ENCODE results near the gene DYNLRB1. TPM values are rescaled to one million over a fixed set of nuclear protein-coding genes. Genes with fewer than 3 reads are reported as not detected.

The DYNLRB1 gene
- total RNA-seq, 2 experiments from 2014 or later = 83.5 to 122 TPM

GRCh38 chr20:34579979-34580940 is 64.0 kb downstream of the DYNLRB1 start:
- CTCF ChIA-PET = interaction anchor here (0.7 to 1.1 kb wide), 3 partner anchors 18 to 387 kb away, joined by 3 to 5 read pairs (median 3); no protein-coding TSS in a partner anchor
- intact Hi-C loops (cut with DNase I, micrococcal nuclease) = loop anchor here in 1 of 2 experiments (2.0 kb wide), 2 partner anchors 21 to 63 kb away; partner anchors contain the start of genes DYNLRB1 and MAP1LC3A
- H3K4me3 Mint-ChIP-seq = no peak overlapping the region
- no peaks in the 10 kb centered on the region for H3K27me3 Mint-ChIP-seq
- peaks cover 18% of the 10 kb centered on the region for H3K36me3 Mint-ChIP-seq (ENCODE audit: low read depth)
- DNase-seq (peak; percentile 29), ATAC-seq (peak; percentile 20)
- H3K9me3 Mint-ChIP-seq (ENCODE audit: low read depth) = no peaks in the 10 kb centered on the region
- POLR2A ChIA-PET = no interaction called here
- peak overlapping the region; percentile 91 for H3K27ac Mint-ChIP-seq
- H3K4me1 Mint-ChIP-seq = peaks cover 30% of the 10 kb centered on the region

GRCh38 chr20:34581341-34582184 is 65.3 kb downstream of the DYNLRB1 start:
- H3K4me3 Mint-ChIP-seq = peak overlapping the region; percentile 5
- ChIA-PET CTCF (interaction anchor here (0.7 kb wide), 1 partner anchor 8 kb away, joined by 3 read pairs; no protein-coding TSS in a partner anchor), POLR2A (no interaction called here)
- DNase-seq (peak; percentile 70), ATAC-seq (peak; percentile 94)
- H3K4me1 Mint-ChIP-seq = peaks cover 30% of the 10 kb centered on the region
- peak overlapping the region; percentile 91 for H3K27ac Mint-ChIP-seq
- intact Hi-C loops (cut with DNase I, micrococcal nuclease) = loop anchor here in 1 of 2 experiments (1.0 to 2.0 kb wide), 3 partner anchors 23 to 96 kb away; partner anchors contain the start of genes DYNLRB1, MAP1LC3A and PIGU
- peaks cover 18% of the 10 kb centered on the region for H3K36me3 Mint-ChIP-seq (ENCODE audit: low read depth)
- H3K27me3 Mint-ChIP-seq = no peaks in the 10 kb centered on the region
- no peaks in the 10 kb centered on the region for H3K9me3 Mint-ChIP-seq (ENCODE audit: low read depth)

GRCh38 chr20:34582221-34582620 is 66.0 kb downstream of the DYNLRB1 start:
- no peak for DNase-seq
- ChIA-PET POLR2A (no interaction called here), CTCF (interaction anchor here (0.7 to 1.3 kb wide), 6 partner anchors 8 to 270 kb away, joined by 3 to 5 read pairs (median 3); no protein-coding TSS in a partner anchor)
- intact Hi-C loops (cut with DNase I, micrococcal nuclease) = no loop called here
- Mint-ChIP-seq H3K9me3 (ENCODE audit: low read depth) (no peaks in the 10 kb centered on the region), H3K4me3 (no peak overlapping the region), H3K36me3 (ENCODE audit: low read depth) (peaks cover 18% of the 10 kb centered on the region), H3K4me1 (peaks cover 30% of the 10 kb centered on the region), H3K27ac (peak overlapping the region; percentile 91), H3K27me3 (no peaks in the 10 kb centered on the region)
- ATAC-seq = no peak

GRCh38 chr20:34582911-34583310 is 66.7 kb downstream of the DYNLRB1 start:
- CTCF ChIA-PET = interaction anchor here (0.7 to 1.3 kb wide), 5 partner anchors 8 to 271 kb away, joined by 3 to 5 read pairs (median 3); no protein-coding TSS in a partner anchor
- H3K27me3 Mint-ChIP-seq = no peaks in the 10 kb centered on the region
- peaks cover 23% of the 10 kb centered on the region for H3K36me3 Mint-ChIP-seq (ENCODE audit: low read depth)
- no peak overlapping the region for H3K4me3 Mint-ChIP-seq
- no peaks in the 10 kb centered on the region for H3K9me3 Mint-ChIP-seq (ENCODE audit: low read depth)
- intact Hi-C loops (cut with DNase I, micrococcal nuclease) = no loop called here
- POLR2A ChIA-PET = no interaction called here
- DNase-seq = no peak
- H3K27ac Mint-ChIP-seq = no peak overlapping the region
- peaks cover 30% of the 10 kb centered on the region for H3K4me1 Mint-ChIP-seq
- ATAC-seq = no peak

GRCh38 chr20:34583544-34583943 is 67.3 kb downstream of the DYNLRB1 start:
- H3K36me3 Mint-ChIP-seq (ENCODE audit: low read depth) = peaks cover 23% of the 10 kb centered on the region
- intact Hi-C loops (cut with DNase I, micrococcal nuclease) = no loop called here
- ChIA-PET CTCF (interaction anchor here (0.6 to 1.3 kb wide), 4 partner anchors 19 to 279 kb away, joined by 3 read pairs; no protein-coding TSS in a partner anchor), POLR2A (interaction anchor here (0.7 kb wide), 1 partner anchor 1744 kb away, joined by 3 read pairs; no protein-coding TSS in a partner anchor)
- DNase-seq (no peak), ATAC-seq (no peak)
- peaks cover 30% of the 10 kb centered on the region for H3K4me1 Mint-ChIP-seq
- no peaks in the 10 kb centered on the region for H3K9me3 Mint-ChIP-seq (ENCODE audit: low read depth)
- no peaks in the 10 kb centered on the region for H3K27me3 Mint-ChIP-seq
- peak overlapping the region; percentile 31 for H3K27ac Mint-ChIP-seq
- H3K4me3 Mint-ChIP-seq = no peak overlapping the region

- Mint-ChIP-seq H3K36me3 (ENCODE audit: low read depth) (peaks cover 15% of the 10 kb centered on the region), H3K4me3 (no peak overlapping the region), H3K4me1 (peaks cover 25% of the 10 kb centered on the region), H3K27me3 (no peaks in the 10 kb centered on the region), H3K9me3 (ENCODE audit: low read depth) (no peaks in the 10 kb centered on the region), H3K27ac (no peak overlapping the region)
- intact Hi-C loops (cut with DNase I, micrococcal nuclease) = no loop called here
- CTCF ChIA-PET = interaction anchor here (1.4 kb wide), 1 partner anchor 184 kb away, joined by 5 read pairs; no protein-coding TSS in a partner anchor
- ATAC-seq (no peak), DNase-seq (no peak)
- POLR2A ChIA-PET = no interaction called here
Measured at GRCh38 chr20:34585019-34585418, 68.8 kb downstream of the DYNLRB1 start.

GRCh38 chr20:34586488-34587163 is 70.4 kb downstream of the DYNLRB1 start:
- no peaks in the 10 kb centered on the region for H3K9me3 Mint-ChIP-seq (ENCODE audit: low read depth)
- CTCF ChIA-PET = no interaction called here
- H3K4me3 Mint-ChIP-seq = no peak overlapping the region
- POLR2A ChIA-PET = no interaction called here
- intact Hi-C loops (cut with DNase I, micrococcal nuclease) = no loop called here
- H3K36me3 Mint-ChIP-seq (ENCODE audit: low read depth) = peaks cover 6% of the 10 kb centered on the region
- DNase-seq (no peak), ATAC-seq (no peak)
- peaks cover 9% of the 10 kb centered on the region for H3K4me1 Mint-ChIP-seq
- no peak overlapping the region for H3K27ac Mint-ChIP-seq
- no peaks in the 10 kb centered on the region for H3K27me3 Mint-ChIP-seq

Other genes with a start within 250 kb of the DYNLRB1 start
- gene AHCY, start 213.1 kb upstream of the DYNLRB1 start, total RNA-seq = 100 to 1,000 TPM; 183 to 189 TPM
- gene ITCH, start 153.1 kb upstream of the DYNLRB1 start, total RNA-seq = 10 to 100 TPM; 41.4 to 43.5 TPM
- 1 to 10 TPM; 2.5 to 2.7 TPM for gene MAP1LC3A, start 42.3 kb downstream of the DYNLRB1 start, total RNA-seq
- 10 to 100 TPM; 21.1 to 28.2 TPM for gene PIGU, start 160.7 kb downstream of the DYNLRB1 start, total RNA-seq
- gene TP53INP2, start 187.9 kb downstream of the DYNLRB1 start, total RNA-seq = 1 to 10 TPM; 2.2 to 2.3 TPM

Measured in activated CD4-positive, alpha-beta T cell treated with anti-CD3 and anti-CD28 coated beads for 36 hours (primary cell).